Calu3 (cell line): ENCODE data around the gene LMTK2. TPM values are rescaled to one million over a fixed set of nuclear protein-coding genes. Genes with fewer than 3 reads are reported as not detected.

Experiments
- BruUV-seq: library from RNA; stranded (reverse); fragments of 400-500 nt; replicated peaks from 2 replicates; lab custom pipeline; 2021; lab: Mats Ljungman, UMichigan
- CTCF ChIA-PET: fragments of 300-600 bp; sonication (Branson Sonifier 250); formaldehyde crosslinking; loops from one replicate; lab custom pipeline; 2022; ENCODE audit warnings: antibody characterized with exemption; lab: Charles Lee
- DNase-seq: peaks from one replicate; pipeline ENCODE4 v3.0.0; 2022
- H3K27ac Mint-ChIP-seq: one replicate; pipeline ENCODE4 v1.8.0; 2022; ENCODE audit warnings: mixed read lengths; ENCODE audit not compliant: unreplicated experiment
- H3K27me3 Mint-ChIP-seq: one replicate; pipeline ENCODE4 v1.8.0; 2022; ENCODE audit warnings: mixed read lengths; ENCODE audit not compliant: unreplicated experiment
- H3K36me3 Mint-ChIP-seq: one replicate; pipeline ENCODE4 v1.8.0; 2022; ENCODE audit warnings: mild to moderate bottlenecking, moderate library complexity, mixed read lengths; ENCODE audit not compliant: insufficient read depth, unreplicated experiment
- H3K4me1 Mint-ChIP-seq: one replicate; pipeline ENCODE4 v1.8.0; 2022; ENCODE audit warnings: mild to moderate bottlenecking, low read depth, mixed read lengths; ENCODE audit not compliant: unreplicated experiment
- H3K4me3 Mint-ChIP-seq: one replicate; pipeline ENCODE4 v1.8.0; 2022; ENCODE audit warnings: mild to moderate bottlenecking, low read depth, moderate library complexity, mixed read lengths; ENCODE audit not compliant: unreplicated experiment
- H3K9me3 Mint-ChIP-seq: one replicate; pipeline ENCODE4 v1.8.0; 2022; ENCODE audit warnings: low read depth, mixed read lengths; ENCODE audit not compliant: unreplicated experiment
- intact Hi-C: fragments of 100-400 bp; cut with micrococcal nuclease; formaldehyde crosslinking; loops from one replicate; pipeline ENCODE4 v1.10.0; 2022; ENCODE audit not compliant: unreplicated experiment
- total RNA-seq: library from RNA; stranded (reverse); gene quantifications from 2 replicates; pipeline ENCODE4 v1.2.3, GENCODE V29; 2022
- TF ChIP-seq, protein P1 (sequence below): fragments of 200-600 bp; IDR thresholded peaks from one replicate; pipeline ENCODE4 v1.8.0; 2022; ENCODE audit warnings: antibody characterized with exemption; ENCODE audit not compliant: unreplicated experiment

LMTK2 gene
- total RNA-seq, 1 experiment from 2014 or later, result 29.9 TPM

- Mint-ChIP-seq H3K4me3 (no peak overlapping the region), H3K27me3 (no peaks in the 10 kb centered on the region), H3K4me1 (no peaks in the 10 kb centered on the region), H3K9me3 (no peaks in the 10 kb centered on the region), H3K27ac (no peak overlapping the region), H3K36me3 (no peaks in the 10 kb centered on the region)
- DNase-seq, result no peak
- no TSS peak for BruUV-seq
- TF ChIP-seq, protein P1, sequence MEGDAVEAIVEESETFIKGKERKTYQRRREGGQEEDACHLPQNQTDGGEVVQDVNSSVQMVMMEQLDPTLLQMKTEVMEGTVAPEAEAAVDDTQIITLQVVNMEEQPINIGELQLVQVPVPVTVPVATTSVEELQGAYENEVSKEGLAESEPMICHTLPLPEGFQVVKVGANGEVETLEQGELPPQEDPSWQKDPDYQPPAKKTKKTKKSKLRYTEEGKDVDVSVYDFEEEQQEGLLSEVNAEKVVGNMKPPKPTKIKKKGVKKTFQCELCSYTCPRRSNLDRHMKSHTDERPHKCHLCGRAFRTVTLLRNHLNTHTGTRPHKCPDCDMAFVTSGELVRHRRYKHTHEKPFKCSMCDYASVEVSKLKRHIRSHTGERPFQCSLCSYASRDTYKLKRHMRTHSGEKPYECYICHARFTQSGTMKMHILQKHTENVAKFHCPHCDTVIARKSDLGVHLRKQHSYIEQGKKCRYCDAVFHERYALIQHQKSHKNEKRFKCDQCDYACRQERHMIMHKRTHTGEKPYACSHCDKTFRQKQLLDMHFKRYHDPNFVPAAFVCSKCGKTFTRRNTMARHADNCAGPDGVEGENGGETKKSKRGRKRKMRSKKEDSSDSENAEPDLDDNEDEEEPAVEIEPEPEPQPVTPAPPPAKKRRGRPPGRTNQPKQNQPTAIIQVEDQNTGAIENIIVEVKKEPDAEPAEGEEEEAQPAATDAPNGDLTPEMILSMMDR, result no peak
- intact Hi-C loops, result no loop called here
- CTCF ChIA-PET, result no interaction called here
Observed at GRCh38 chr7:98224701-98225181, 118.1 kb downstream of the LMTK2 start.

GRCh38 chr7:98225913-98226614 is 119.4 kb downstream of the LMTK2 start:
- CTCF ChIA-PET, result no interaction called here
- Mint-ChIP-seq H3K4me3 (no peak overlapping the region), H3K4me1 (no peaks in the 10 kb centered on the region), H3K9me3 (no peaks in the 10 kb centered on the region), H3K27me3 (no peaks in the 10 kb centered on the region), H3K36me3 (peaks cover 6% of the 10 kb centered on the region), H3K27ac (no peak overlapping the region)
- DNase-seq, result no peak
- intact Hi-C loops, result no loop called here
- no TSS peak for BruUV-seq
- TF ChIP-seq, protein P1, result no peak

DNA sequence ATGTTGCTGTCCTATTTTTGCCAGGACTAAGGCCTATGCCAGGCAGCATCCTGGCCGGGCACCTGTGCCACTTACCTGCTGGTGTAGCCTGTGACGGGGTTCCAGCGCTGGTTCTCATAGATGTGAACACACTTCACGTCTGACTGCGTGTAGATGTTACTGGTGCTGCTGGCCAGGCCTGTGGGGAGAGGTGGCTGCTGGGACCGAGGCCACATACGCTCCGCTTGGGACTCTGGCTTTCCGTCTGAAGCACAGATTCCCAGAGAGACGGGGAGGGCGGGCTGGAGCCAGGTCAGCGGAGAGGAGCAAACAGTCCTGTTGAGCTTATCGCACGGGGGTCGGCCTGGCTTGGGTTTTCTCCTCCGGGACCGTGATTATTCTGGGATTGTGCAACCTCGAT is 121.3 kb downstream of the LMTK2 start:
- TF ChIP-seq, protein P1, result no peak
- DNase-seq, result no peak
- no peak overlapping the region for H3K4me3 Mint-ChIP-seq
- CTCF ChIA-PET, result no interaction called here
- H3K36me3 Mint-ChIP-seq, result peaks cover 6% of the 10 kb centered on the region
- H3K27ac Mint-ChIP-seq, result no peak overlapping the region
- BruUV-seq, result no TSS peak
- H3K27me3 Mint-ChIP-seq, result no peaks in the 10 kb centered on the region
- no peaks in the 10 kb centered on the region for H3K9me3 Mint-ChIP-seq
- no peaks in the 10 kb centered on the region for H3K4me1 Mint-ChIP-seq
- intact Hi-C loops, result no loop called here

- Mint-ChIP-seq H3K9me3 (no peaks in the 10 kb centered on the region), H3K27me3 (no peaks in the 10 kb centered on the region), H3K36me3 (peaks cover 6% of the 10 kb centered on the region), H3K27ac (no peak overlapping the region), H3K4me3 (no peak overlapping the region), H3K4me1 (no peaks in the 10 kb centered on the region)
- CTCF ChIA-PET, result no interaction called here
- DNase-seq, result no peak
- intact Hi-C loops, result no loop called here
- TF ChIP-seq, protein P1, result no peak
- no TSS peak for BruUV-seq
Observed at GRCh38 chr7:98228801-98229200, 122.1 kb downstream of the LMTK2 start.
